HPDE6-E6E7 (cell line): ENCODE results near the gene NPS.

Experiments
- DNase-seq: peaks from one replicate; pipeline ENCODE4 v3.0.0; 2011; ENCODE audit warnings: missing footprints; ENCODE audit errors: extremely low spot score

NPS gene

DNA sequence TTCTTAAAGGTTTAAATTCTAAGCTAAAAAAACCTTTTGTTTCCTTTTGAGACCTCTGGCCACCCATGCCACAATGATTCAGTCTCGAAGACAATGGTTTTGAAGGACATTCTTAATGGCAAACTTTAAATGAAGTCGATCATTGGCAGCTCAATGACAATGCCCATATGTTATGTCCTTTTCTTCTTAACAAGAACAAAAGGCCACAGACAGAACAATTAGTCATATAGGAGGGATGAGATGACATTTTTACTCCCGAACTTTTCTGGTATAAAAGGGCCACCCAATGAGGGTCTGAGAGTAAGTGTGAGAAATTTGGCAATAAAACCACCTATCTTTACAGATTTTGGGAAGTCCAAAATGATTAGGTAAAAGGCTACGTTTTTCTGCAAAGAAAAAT, at the start of gene NPS:
Gene NPS, plus strand, starts transcription at position 301 of the 400 bp plus-strand sequence. Its CDS starts 60 bp downstream, at position 361.
- no peak for DNase-seq

DNA sequence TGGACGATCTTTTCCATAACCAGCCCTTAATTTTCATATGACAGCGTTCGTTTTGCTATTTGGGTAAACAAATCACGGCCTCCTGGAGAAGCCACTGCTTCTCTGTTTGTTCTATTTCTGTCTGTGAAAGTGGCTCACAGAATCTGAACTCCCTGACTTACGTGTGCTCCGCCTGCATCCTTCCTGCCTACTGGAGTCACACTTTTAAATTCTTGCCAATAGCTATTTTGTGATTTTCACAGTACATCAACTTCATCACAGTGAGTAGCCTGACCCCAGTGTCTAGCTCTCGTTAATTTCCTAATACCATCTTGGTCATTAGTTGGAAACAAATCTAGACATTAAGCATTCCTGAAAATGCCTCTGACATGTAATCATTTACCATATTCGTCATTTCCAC, 49.0 kb upstream of the NPS start:
- DNase-seq: no peak

DNA sequence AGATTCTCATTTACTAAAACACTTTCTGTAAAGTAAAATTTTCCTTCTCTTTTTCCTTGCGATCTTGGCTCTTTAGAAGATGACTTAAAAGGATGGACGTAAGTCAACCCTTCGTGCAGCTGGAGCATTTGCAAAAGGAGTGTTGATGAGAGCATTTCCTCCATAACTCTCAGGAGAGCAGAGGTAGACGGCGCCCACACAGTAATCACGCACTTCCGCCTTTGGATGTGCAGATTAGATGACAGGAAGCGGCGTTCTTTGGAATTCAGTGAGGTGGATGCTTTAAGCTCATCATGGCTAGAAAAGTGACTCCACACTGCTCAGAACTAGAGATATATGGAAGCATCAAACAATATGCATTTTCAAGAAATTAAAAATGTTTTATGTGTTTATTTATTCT, 43.0 kb upstream of the NPS start:
- DNase-seq: no peak

- DNase-seq: no peak
Measured at GRCh38 chr10:127522298-127522697, 26.8 kb upstream of the NPS start.

DNA sequence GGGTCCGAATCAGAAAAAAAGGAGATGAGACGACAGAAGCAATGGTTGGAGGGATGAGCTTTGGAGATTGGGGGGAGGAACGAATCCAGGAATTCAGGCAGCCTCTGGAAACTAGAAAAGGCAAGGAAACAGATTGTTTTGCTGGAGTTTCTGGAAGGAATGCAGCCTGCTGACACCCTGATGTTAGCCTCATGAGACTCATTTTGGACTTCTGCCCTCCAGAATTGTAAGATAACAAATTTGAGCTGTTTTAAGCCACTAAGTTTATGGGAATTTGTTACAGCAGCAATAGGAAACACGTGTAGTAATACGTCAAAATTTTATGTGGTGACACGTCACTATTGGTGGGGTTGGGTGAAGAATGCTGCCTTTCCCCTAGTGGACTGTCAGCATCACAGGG, 25.6 kb upstream of the NPS start:
- DNase-seq: no peak

DNA sequence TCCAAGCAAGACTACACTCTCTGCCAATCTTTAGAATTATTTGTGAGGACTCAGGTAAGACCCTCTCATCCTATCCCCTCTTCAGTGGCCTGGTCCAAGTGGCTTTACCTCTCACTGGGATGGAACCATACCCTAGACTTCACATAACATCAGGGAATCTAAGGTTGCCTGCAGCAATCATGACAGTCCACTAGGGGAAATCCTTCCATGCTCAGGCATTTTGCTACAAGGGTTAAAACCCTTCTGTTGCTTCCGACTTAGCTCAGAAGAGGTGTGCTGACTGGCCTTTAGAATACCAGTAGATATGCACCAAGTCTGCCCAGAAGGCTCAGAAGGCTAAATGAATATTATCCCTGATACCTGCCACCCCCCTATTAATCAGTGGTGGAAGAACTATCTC, 24.9 kb upstream of the NPS start:
- no peak for DNase-seq

GRCh38 chr10:127524908-127525665, 24.0 kb upstream of the NPS start:
- no peak for DNase-seq

DNA sequence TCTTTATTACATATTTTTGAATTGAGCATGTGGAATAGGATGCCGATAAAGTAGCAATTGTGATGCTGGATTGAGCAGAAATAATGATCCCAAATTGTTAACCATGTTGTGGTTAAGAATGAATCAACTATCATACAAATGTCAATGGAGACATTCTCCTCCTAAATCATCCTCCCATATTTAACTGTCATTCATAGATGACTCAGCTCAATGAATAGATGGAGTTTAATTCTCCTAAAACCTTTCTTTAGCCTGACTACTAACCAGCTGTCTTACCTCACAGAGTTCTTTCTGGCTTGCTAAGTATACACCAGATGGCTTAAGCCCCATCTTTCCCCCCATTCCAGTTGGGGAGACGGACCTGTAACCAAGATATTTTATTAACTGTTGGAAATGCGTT, 23.4 kb upstream of the NPS start:
- DNase-seq: no peak

DNA sequence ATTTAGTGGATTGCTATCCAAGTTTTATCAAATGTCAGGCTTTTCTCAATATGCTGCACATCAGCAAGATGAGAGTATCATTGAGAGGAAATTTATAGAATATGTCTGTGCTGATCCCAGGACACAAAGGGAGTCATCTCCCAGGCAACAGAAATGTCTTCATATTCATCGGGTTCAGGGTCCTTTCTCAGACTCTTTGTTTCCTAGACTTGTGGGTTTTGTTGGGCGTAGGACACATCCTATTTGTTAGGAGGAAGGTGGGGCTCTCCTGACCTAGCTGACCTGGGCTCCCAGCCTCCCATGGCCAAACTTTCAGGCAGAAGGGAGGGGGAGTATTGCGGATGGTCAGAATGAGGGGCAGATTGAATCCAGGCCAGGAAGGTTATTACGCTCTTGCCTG, 22.9 kb upstream of the NPS start:
- no peak for DNase-seq

GRCh38 chr10:127527320-127527719, 21.8 kb upstream of the NPS start:
- DNase-seq: no peak

DNA sequence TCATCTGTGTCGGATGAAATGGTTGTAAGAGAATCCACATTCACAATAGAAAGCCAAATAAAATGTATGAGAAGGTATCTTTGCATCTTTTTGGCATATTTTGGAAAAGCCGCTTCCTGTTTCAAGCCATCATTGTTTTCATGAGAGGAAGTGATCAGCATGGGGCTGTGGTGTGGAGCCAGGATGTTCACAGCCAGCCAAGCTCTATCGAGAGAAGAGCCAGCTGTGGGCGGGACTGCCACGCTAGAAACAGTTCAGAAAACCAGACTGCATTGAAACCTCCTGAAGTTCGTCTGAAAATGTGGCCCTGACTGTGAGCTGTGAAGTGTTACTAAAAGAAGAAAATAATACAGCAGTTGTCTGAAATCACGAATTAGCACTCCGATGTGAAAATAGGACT, 21.2 kb upstream of the NPS start:
- DNase-seq: no peak

DNA sequence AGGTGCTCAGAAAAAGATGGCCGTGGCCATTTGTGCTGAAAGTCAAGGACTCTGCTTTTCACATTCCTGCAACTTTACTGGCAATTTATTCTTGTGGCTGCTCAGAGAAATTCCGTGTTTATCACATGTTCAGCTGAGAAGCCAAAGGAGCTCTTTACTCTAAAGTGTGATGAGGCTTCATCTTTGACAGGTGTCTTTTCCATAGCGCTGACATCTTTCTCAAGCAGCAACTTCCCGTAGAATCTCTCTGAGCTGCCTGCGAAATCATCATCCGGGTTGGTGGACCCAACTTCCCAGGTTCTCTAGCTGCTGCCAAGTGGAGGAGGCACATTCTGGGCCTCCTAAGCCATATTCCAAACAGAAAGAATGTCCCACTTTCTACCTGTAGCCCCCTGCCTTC, 16.9 kb upstream of the NPS start:
- DNase-seq: no peak

DNA sequence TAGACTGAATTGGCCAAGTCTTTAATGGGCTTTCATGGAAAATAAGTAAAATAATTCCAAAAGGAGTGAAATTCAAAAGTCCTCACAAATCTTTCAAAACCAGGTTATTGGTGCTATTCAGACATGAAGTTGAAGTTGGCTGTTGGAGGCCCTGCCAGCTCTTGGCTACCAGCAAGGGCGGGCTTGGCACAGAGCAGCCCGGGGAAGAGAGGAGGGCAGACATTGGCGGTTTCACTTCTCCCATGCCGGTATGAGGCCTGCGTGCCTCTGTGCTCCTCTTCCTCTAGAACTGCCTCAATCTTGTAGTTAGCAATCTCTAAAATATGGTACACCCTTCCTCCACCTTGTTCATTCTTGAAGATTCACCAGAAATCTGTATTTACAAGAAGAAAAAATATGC, 16.4 kb upstream of the NPS start:
- DNase-seq: no peak

GRCh38 chr10:127534074-127534473, 15.0 kb upstream of the NPS start:
- no peak for DNase-seq

- DNase-seq: no peak
Measured at GRCh38 chr10:127534496-127534895, 14.6 kb upstream of the NPS start.

DNA sequence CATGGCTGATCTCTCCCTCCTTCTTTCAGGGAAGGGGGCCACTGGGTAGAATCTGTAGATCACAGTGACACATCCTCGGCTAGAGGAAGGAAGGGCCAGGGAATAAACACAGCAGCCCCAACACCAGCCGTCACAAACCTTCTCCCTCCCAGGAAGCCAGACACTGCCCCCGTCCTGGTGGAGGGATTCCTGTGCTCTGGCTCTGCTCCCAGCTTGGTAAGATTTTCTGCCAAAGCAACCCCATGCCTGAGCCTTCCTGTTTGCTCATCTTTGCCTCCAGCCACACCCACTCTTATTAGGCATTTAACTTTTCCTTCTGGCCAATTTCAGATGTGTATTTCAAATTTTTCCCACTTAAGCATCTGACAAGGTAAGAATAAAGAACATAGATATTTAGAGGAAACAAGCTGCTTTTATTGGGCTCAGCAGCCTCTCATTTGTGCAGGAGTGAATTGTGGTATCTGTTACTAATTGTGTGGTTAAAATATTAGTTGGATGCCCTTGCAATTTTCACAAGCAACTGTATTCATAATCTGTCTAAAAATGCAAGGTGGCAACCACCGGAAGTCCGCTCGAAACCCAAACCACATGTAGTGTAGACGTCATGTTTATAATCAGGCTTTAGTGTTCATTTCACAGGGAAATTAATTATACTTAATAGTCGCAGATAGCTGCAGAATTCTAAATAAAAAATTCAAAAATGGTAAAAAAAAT, 13.2 kb upstream of the NPS start:
- DNase-seq: no peak

GRCh38 chr10:127536972-127537760, 11.9 kb upstream of the NPS start:
- DNase-seq: no peak

GRCh38 chr10:127537924-127538323, 11.2 kb upstream of the NPS start:
- no peak for DNase-seq

DNA sequence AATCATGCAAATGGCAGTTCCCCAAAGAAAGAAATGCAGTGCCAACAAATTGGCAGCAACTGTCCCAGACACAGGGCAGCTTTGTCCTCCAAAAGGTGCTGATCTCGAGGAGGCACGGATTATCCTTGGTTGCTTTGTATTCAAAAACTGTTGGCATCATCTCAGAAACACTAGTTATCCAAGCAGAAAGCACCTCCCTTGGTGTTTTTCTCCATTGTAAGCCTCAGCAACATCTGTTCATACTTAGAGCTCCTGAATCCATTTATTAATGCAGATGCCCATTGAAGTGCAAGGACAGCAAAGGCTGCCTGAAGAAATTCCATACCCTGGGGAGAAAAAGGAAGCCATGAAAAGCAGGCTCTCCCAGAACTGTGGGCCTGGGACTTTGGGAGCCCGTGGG, 1.1 kb upstream of the NPS start:
- DNase-seq: no peak

GRCh38 chr10:127550861-127551260, 1.8 kb downstream of the NPS start:
- DNase-seq: no peak

- DNase-seq: no peak
Measured at GRCh38 chr10:127552446-127552845, 3.3 kb downstream of the NPS start.

- DNase-seq: no peak
Measured at GRCh38 chr10:127553417-127553816, 4.3 kb downstream of the NPS start.

- no peak for DNase-seq
Measured at GRCh38 chr10:127556916-127557315, 7.8 kb downstream of the NPS start.
